K562 (cell line): ENCODE data around the gene CCDC106. TPM values are rescaled to one million over a fixed set of nuclear protein-coding genes. Genes with fewer than 3 reads are reported as not detected.

Source experiments
- BMI1 ChIP-seq: fragments of 150-350 bp; IDR thresholded peaks from 2 replicates; pipeline ENCODE4 v1.6.1; 2014; ENCODE audit warnings: low read length
- ELF2 ChIP-seq: fragments of 250-450 bp; sonication (Bioruptor Pico); IDR thresholded peaks from 2 replicates; pipeline ENCODE4 v1.5.0; 2021; ENCODE audit warnings: mild to moderate bottlenecking
- FOXM1 ChIP-seq, 2 experiments: fragments of 450-650 bp in 1 of 2; sonication (generic) in 1 of 2; formaldehyde crosslinking in 1 of 2; IDR thresholded peaks; 2 replicates each; pipeline versions ENCODE4 v1.6.1 to v1.9.0; 2017 to 2022; ENCODE audit warnings: low read depth in 2 of 2, mild to moderate bottlenecking in 2 of 2, missing genetic modification reagents in 1 of 2, moderate library complexity in 1 of 2
- HNRNPLL ChIP-seq: fragments of 200-400 bp; formaldehyde crosslinking; IDR thresholded peaks from 2 replicates; pipeline ENCODE4 v1.6.1; 2017; ENCODE audit warnings: low read length, low read depth, mild to moderate bottlenecking; ENCODE audit not compliant: poor library complexity, severe bottlenecking
- L3MBTL2 ChIP-seq: fragments of 450-650 bp; IDR thresholded peaks from 2 replicates; pipeline ENCODE4 v1.6.1; 2016; ENCODE audit warnings: mild to moderate bottlenecking, moderate library complexity
- MCM2 ChIP-seq: fragments of 450-650 bp; IDR thresholded peaks from 2 replicates; pipeline ENCODE4 v1.6.1; 2017; ENCODE audit warnings: low read depth, mild to moderate bottlenecking
- NFXL1 ChIP-seq: fragments of 450-650 bp; formaldehyde crosslinking; IDR thresholded peaks from 2 replicates; pipeline ENCODE4 v1.4.0; 2021; ENCODE audit warnings: mild to moderate bottlenecking
- PHB ChIP-seq: fragments of 250-450 bp; sonication (Bioruptor Pico); IDR thresholded peaks from 2 replicates; pipeline ENCODE4 v1.5.0; 2021
- POLR2AphosphoS2 ChIP-seq: IDR thresholded peaks from 2 replicates; pipeline ENCODE4 v1.6.1; 2012; ENCODE audit warnings: low read length, improper control_type of control experiment
- RBBP5 ChIP-seq: fragments of 200-600 bp; sonication (generic); IDR thresholded peaks from 2 replicates; pipeline ENCODE4 v1.6.1; 2012; ENCODE audit warnings: borderline replicate concordance, mild to moderate bottlenecking, low read length, control low read depth, inconsistent platforms; ENCODE audit not compliant: insufficient read depth, poor library complexity, severe bottlenecking
- RFX7 ChIP-seq: fragments of 250-450 bp; sonication (Bioruptor Pico); IDR thresholded peaks from 2 replicates; pipeline ENCODE4 v1.5.1; 2021; ENCODE audit warnings: mild to moderate bottlenecking
- RUNX1 ChIP-seq: sonication (generic); IDR thresholded peaks from 2 replicates; pipeline ENCODE4 v1.6.1; 2016; ENCODE audit warnings: antibody characterized with exemption, low read depth
- SMARCC2 ChIP-seq: fragments of 450-650 bp; IDR thresholded peaks from 2 replicates; pipeline ENCODE4 v1.6.1; 2017; ENCODE audit warnings: antibody characterized with exemption, moderate library complexity, mild to moderate bottlenecking, low read depth
- TCF7 ChIP-seq: sonication (generic); IDR thresholded peaks from 2 replicates; pipeline ENCODE4 v1.6.1; 2016; ENCODE audit warnings: antibody characterized with exemption, borderline replicate concordance
- TRIM24 ChIP-seq, 2 experiments: fragments of 450-650 bp; IDR thresholded peaks; 2 replicates each; pipeline ENCODE4 v1.6.1; 2016
- ZNF324 ChIP-seq: fragments of 250-450 bp; sonication (Bioruptor Pico); IDR thresholded peaks from 2 replicates; pipeline ENCODE4 v1.4.0; 2020; ENCODE audit warnings: mild to moderate bottlenecking
- ZNF347 ChIP-seq: fragments of 450-650 bp; formaldehyde crosslinking; IDR thresholded peaks from 2 replicates; pipeline ENCODE4 v1.4.0; 2020; ENCODE audit warnings: low read depth, mild to moderate bottlenecking, moderate library complexity
- polyA plus RNA-seq, 8 experiments: library from polyadenylated mRNA; depleted of rRNA in 4 of 8; stranded (reverse) in 5 of 8; unstranded in 3 of 8; fragments of >200 nt; fragmentation: Nextera tagmentation in 2 of 8; fragmentation: Illumina TruSeq in 1 of 8; extraction: Ambion mirVana in 2 of 8; extraction: Trizol in 1 of 8; gene quantifications; 2 replicates each; pipeline versions ENCODE4 v1.2.1 to v1.2.3, GENCODE V29; 2011 to 2014; ENCODE audit warnings: inconsistent platforms in 1 of 8, missing spikeins in 1 of 8
- total RNA-seq, 7 experiments: library from RNA; depleted of rRNA in 6 of 7; stranded (reverse); fragments of >200 nt in 6 of 7; fragmentation: Illumina TruSeq in 2 of 7; extraction: Trizol in 2 of 7; gene quantifications; 2 replicates each; pipeline versions ENCODE4 v1.2.1 to v1.2.3, GENCODE V29; 2011 to 2021; ENCODE audit warnings: low replicate concordance in 1 of 7
- TF ChIP-seq, protein P1 (sequence below): fragments of 450-650 bp; formaldehyde crosslinking; IDR thresholded peaks from 2 replicates; pipeline ENCODE4 v1.4.0; 2022; ENCODE audit warnings: missing genetic modification characterization
- TF ChIP-seq, protein P2 (sequence below): fragments of 250-450 bp; sonication (Bioruptor Pico); IDR thresholded peaks from 2 replicates; pipeline ENCODE4 v1.5.0; 2021
- TF ChIP-seq, protein P3 (sequence below): fragments of 250-450 bp; sonication (Bioruptor Pico); IDR thresholded peaks from 2 replicates; pipeline ENCODE4 v1.6.1; 2021; ENCODE audit warnings: mild to moderate bottlenecking
- TF ChIP-seq, protein P4 (sequence below): fragments of 450-650 bp; IDR thresholded peaks from 2 replicates; pipeline ENCODE4 v1.6.1; 2016; ENCODE audit warnings: mild to moderate bottlenecking
- TF ChIP-seq, protein P5 (sequence below): fragments of 250-450 bp; sonication (Bioruptor Pico); IDR thresholded peaks from 2 replicates; pipeline ENCODE4 v1.4.0; 2020; ENCODE audit warnings: mild to moderate bottlenecking

Gene CCDC106
- total and polyA plus RNA-seq, 9 of the 15 experiments (the other 6 are each of a cell fraction or from before 2014, with no cell fraction given), result 0.10 to 27.5 (median 15.0) TPM; not detected in 1

DNA sequence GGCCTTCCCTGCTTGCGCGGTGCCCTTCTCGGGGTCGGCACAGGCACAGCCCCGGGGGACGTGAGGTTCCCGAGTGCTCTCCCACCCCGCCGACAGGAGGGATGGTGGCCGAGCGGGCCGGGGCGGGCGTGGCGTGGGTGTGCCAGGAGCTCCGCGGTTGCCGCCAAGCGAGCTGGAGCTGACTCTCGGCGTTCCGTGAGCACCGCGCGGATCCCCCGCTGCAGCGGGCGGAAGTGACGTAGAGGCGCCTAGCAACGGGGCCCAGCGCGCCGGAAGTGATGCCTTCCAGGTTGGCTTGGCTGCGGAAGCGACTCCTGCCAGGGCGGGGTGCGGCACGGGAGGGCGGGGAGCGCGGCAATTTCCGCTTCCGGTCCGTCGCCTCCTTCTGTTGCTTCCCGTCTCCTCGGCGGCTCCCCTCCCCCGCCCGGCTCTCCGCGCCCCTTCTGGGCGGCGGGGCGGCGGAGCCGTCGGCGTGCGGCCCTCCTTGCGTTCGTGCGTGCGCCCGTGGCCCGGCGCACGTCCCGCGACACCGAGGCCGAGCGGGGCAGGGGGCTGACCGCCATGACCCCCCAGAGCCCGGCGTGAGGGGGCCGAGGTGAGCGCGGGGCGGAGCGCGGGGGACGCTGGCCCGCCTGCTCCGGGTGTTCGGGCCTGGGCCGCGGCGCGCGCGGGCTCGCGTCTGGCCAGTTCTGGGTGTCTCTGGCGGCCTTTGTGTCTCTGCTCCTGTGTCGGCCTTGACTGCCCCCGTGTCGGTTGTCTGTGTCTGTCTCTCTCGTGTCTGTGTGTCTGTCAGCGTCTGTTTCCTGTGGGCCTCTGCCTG, 27.0 kb downstream of the CCDC106 start, which contains the start of gene EPN1 (continued):
- TF ChIP-seq, protein P1, sequence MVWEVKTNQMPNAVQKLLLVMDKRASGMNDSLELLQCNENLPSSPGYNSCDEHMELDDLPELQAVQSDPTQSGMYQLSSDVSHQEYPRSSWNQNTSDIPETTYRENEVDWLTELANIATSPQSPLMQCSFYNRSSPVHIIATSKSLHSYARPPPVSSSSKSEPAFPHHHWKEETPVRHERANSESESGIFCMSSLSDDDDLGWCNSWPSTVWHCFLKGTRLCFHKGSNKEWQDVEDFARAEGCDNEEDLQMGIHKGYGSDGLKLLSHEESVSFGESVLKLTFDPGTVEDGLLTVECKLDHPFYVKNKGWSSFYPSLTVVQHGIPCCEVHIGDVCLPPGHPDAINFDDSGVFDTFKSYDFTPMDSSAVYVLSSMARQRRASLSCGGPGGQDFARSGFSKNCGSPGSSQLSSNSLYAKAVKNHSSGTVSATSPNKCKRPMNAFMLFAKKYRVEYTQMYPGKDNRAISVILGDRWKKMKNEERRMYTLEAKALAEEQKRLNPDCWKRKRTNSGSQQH, result peak; percentile 23; the same call in 1 of the 2 replicates
- 0 out of 2 replicates have a peak, but pooled peaks have one; percentile 77 for TF ChIP-seq ELF2
- peak; percentile 32; the same call in 1 of the 2 replicates for TF ChIP-seq RUNX1
- TF ChIP-seq, protein P2, sequence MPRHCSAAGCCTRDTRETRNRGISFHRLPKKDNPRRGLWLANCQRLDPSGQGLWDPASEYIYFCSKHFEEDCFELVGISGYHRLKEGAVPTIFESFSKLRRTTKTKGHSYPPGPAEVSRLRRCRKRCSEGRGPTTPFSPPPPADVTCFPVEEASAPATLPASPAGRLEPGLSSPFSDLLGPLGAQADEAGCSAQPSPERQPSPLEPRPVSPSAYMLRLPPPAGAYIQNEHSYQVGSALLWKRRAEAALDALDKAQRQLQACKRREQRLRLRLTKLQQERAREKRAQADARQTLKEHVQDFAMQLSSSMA (CRISPR knock-in tag), result peak; percentile 38; the same call in 1 of the 2 replicates
- TF ChIP-seq, protein P3, sequence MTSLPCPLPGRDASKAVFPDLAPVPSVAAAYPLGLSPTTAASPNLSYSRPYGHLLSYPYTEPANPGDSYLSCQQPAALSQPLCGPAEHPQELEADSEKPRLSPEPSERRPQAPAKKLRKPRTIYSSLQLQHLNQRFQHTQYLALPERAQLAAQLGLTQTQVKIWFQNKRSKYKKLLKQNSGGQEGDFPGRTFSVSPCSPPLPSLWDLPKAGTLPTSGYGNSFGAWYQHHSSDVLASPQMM (CRISPR knock-in tag), result no peak
- TF ChIP-seq MCM2, result no peak
- TF ChIP-seq BMI1, result peak; percentile 57; the same call in 1 of the 2 replicates
- peak; percentile 98 for TF ChIP-seq POLR2AphosphoS2
- TF ChIP-seq ZNF324 (CRISPR knock-in tag), result no peak
- TF ChIP-seq ZNF347 (CRISPR knock-in tag), result no peak
- TF ChIP-seq HNRNPLL, result peak; percentile 46
- TF ChIP-seq, protein P4, sequence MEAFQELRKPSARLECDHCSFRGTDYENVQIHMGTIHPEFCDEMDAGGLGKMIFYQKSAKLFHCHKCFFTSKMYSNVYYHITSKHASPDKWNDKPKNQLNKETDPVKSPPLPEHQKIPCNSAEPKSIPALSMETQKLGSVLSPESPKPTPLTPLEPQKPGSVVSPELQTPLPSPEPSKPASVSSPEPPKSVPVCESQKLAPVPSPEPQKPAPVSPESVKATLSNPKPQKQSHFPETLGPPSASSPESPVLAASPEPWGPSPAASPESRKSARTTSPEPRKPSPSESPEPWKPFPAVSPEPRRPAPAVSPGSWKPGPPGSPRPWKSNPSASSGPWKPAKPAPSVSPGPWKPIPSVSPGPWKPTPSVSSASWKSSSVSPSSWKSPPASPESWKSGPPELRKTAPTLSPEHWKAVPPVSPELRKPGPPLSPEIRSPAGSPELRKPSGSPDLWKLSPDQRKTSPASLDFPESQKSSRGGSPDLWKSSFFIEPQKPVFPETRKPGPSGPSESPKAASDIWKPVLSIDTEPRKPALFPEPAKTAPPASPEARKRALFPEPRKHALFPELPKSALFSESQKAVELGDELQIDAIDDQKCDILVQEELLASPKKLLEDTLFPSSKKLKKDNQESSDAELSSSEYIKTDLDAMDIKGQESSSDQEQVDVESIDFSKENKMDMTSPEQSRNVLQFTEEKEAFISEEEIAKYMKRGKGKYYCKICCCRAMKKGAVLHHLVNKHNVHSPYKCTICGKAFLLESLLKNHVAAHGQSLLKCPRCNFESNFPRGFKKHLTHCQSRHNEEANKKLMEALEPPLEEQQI, result no peak
- TF ChIP-seq PHB (CRISPR knock-in tag), result no peak
- peak; percentile 48; the same call in 1 of the 2 replicates for TF ChIP-seq L3MBTL2
- TF ChIP-seq NFXL1 (CRISPR knock-in tag), result no peak
- no peak for TF ChIP-seq TCF7
- TF ChIP-seq RBBP5, result peak; percentile 91
- 0 out of 4 replicates have a peak, but pooled peaks of 1 of the 2 experiments have one; percentile 22 for TF ChIP-seq TRIM24 (IDR thresholded peaks at IDR 0.05)
- TF ChIP-seq SMARCC2, result no peak
- TF ChIP-seq, protein P5, sequence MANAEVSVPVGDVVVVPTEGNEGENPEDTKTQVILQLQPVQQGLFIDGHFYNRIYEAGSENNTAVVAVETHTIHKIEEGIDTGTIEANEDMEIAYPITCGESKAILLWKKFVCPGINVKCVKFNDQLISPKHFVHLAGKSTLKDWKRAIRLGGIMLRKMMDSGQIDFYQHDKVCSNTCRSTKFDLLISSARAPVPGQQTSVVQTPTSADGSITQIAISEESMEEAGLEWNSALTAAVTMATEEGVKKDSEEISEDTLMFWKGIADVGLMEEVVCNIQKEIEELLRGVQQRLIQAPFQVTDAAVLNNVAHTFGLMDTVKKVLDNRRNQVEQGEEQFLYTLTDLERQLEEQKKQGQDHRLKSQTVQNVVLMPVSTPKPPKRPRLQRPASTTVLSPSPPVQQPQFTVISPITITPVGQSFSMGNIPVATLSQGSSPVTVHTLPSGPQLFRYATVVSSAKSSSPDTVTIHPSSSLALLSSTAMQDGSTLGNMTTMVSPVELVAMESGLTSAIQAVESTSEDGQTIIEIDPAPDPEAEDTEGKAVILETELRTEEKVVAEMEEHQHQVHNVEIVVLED (CRISPR knock-in tag), result peak; percentile 77
- no peak for TF ChIP-seq RFX7 (CRISPR knock-in tag)
- no peak for TF ChIP-seq FOXM1 (IDR thresholded peaks at IDR 0.05; ENCODE audit: low read depth)
- no peak for TF ChIP-seq FOXM1 (CRISPR knock-in tag; IDR thresholded peaks at IDR 0.05; ENCODE audit: low read depth)
